ENCODE results near the gene HDAC4.

- TF ChIP-seq, protein P1, sequence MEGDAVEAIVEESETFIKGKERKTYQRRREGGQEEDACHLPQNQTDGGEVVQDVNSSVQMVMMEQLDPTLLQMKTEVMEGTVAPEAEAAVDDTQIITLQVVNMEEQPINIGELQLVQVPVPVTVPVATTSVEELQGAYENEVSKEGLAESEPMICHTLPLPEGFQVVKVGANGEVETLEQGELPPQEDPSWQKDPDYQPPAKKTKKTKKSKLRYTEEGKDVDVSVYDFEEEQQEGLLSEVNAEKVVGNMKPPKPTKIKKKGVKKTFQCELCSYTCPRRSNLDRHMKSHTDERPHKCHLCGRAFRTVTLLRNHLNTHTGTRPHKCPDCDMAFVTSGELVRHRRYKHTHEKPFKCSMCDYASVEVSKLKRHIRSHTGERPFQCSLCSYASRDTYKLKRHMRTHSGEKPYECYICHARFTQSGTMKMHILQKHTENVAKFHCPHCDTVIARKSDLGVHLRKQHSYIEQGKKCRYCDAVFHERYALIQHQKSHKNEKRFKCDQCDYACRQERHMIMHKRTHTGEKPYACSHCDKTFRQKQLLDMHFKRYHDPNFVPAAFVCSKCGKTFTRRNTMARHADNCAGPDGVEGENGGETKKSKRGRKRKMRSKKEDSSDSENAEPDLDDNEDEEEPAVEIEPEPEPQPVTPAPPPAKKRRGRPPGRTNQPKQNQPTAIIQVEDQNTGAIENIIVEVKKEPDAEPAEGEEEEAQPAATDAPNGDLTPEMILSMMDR (IDR thresholded peaks at IDR 0.05): no peak
- TF ChIP-seq POLR2AphosphoS5 (IDR thresholded peaks at IDR 0.05; ENCODE audit: low read depth, low read length): no peak
- no peak for TF ChIP-seq SIN3A (IDR thresholded peaks at IDR 0.05; ENCODE audit: borderline replicate concordance, insufficient read depth, low read depth, low read length)
- no peak for TF ChIP-seq REST (IDR thresholded peaks at IDR 0.05; ENCODE audit: insufficient read depth in 1 of 2, low read depth in 2 of 2, low read length in 1 of 2)
Measured at GRCh38 chr2:239220981-239221396, 179.8 kb downstream of the HDAC4 start.
